GM12878 (cell line): ENCODE results near the gene PGAM2. TPM values are rescaled to one million over a fixed set of nuclear protein-coding genes. Genes with fewer than 3 reads are reported as not detected.
"Not testable (repeated sequence)": the region's sequence is repeated elsewhere in the genome, so short reads cannot be mapped to it uniquely, and the experiment has no call there.

Experiments used
- ATAC-seq: fragments of 200-7000 bp; cut with Tn5 transposase; 3 replicates; pipeline ENCODE4 v1.9.1; 2020; ENCODE audit warnings: mild to moderate bottlenecking, moderate library complexity
- BruUV-seq: library from RNA; stranded (reverse); fragments of 400-500 nt; replicated peaks from 2 replicates; lab custom pipeline; 2021; lab: Mats Ljungman, UMichigan
- CTCF ChIA-PET: fragments of 300-600 bp; sonication (Branson Sonifier 250); formaldehyde crosslinking; extraction: SDS; loops from one replicate; lab custom pipeline; 2021; ENCODE audit warnings: inconsistent platforms; lab: Yijun Ruan, JAX
- POLR2A ChIA-PET: fragments of 350-600 bp; formaldehyde crosslinking; extraction: SDS; loops from one replicate; lab custom pipeline; 2021; ENCODE audit warnings: inconsistent platforms; lab: Charles Lee
- RAD21 ChIA-PET: fragments of 300-600 bp; sonication (Branson Sonifier 250); formaldehyde crosslinking; loops from one replicate; lab custom pipeline; 2023; ENCODE audit warnings: antibody characterized with exemption; ENCODE audit not compliant: unreplicated experiment; lab: Charles Lee
- SMC1A ChIA-PET: fragments of 300-600 bp; sonication (Branson Sonifier 250); formaldehyde crosslinking; loops from one replicate; lab custom pipeline; 2023; ENCODE audit not compliant: unreplicated experiment, uncharacterized antibody; lab: Charles Lee
- DNase-seq: peaks from one replicate; pipeline ENCODE4 v3.0.0-alpha.2; 2011; ENCODE audit warnings: low read depth, low spot score
- FAIRE-seq: peaks from 3 replicates; lab custom pipeline; 2011; peaks lifted over from hg19 to GRCh38; lab: Jason Lieb, UNC
- H2AFZ ChIP-seq: 2 replicates; pipeline ENCODE4 v1.6.0; 2011; ENCODE audit warnings: low read depth, low read length, control low read depth; ENCODE audit not compliant: control insufficient read depth
- H3K27ac ChIP-seq: 2 replicates; pipeline ENCODE4 v1.5.1; 2011; ENCODE audit warnings: control low read depth; ENCODE audit not compliant: control insufficient read depth, insufficient read depth
- H3K27me3 ChIP-seq, 2 experiments: replicated peaks in 1 of 2; 2 replicates each; pipeline versions ENCODE4 v1.6.0 to v1.6.1; 2011; ENCODE audit warnings: low read length in 1 of 2; ENCODE audit not compliant: control insufficient read depth in 2 of 2, insufficient read depth in 2 of 2
- H3K36me3 ChIP-seq, 2 experiments: 2 replicates each; pipeline ENCODE4 v1.5.1; 2011; ENCODE audit warnings: low read length in 1 of 2; ENCODE audit not compliant: control insufficient read depth in 2 of 2, insufficient read depth in 2 of 2
- H3K4me1 ChIP-seq: 2 replicates; pipeline ENCODE4 v1.6.1; 2011; ENCODE audit warnings: mild to moderate bottlenecking, low read length, moderate library complexity, mixed read lengths; ENCODE audit not compliant: control insufficient read depth, insufficient read depth
- H3K4me2 ChIP-seq: 2 replicates; pipeline ENCODE4 v1.6.0; 2011; ENCODE audit warnings: control low read depth; ENCODE audit not compliant: control insufficient read depth, insufficient read depth
- H3K4me3 ChIP-seq: fragments of 200-600 bp; sonication (generic); 2 replicates; pipeline ENCODE4 v1.5.1; 2016
- H3K79me2 ChIP-seq: 2 replicates; pipeline ENCODE4 v1.6.0; 2011; ENCODE audit warnings: low read length; ENCODE audit not compliant: control insufficient read depth, insufficient read depth
- H3K9ac ChIP-seq: 2 replicates; pipeline ENCODE4 v1.8.0; 2011; ENCODE audit warnings: low read length, control low read depth, mixed read lengths; ENCODE audit not compliant: control insufficient read depth, insufficient read depth
- H3K9me3 ChIP-seq: replicated peaks from 3 replicates; pipeline ENCODE4 v1.5.1; 2011; ENCODE audit warnings: mild to moderate bottlenecking, low read length; ENCODE audit not compliant: control insufficient read depth, insufficient read depth
- H4K20me1 ChIP-seq: 2 replicates; pipeline ENCODE4 v1.6.0; 2011; ENCODE audit not compliant: control insufficient read depth, insufficient read depth
- BACH1 ChIP-seq: fragments of 450-650 bp; IDR thresholded peaks from 2 replicates; pipeline ENCODE4 v1.6.1; 2017; ENCODE audit warnings: mild to moderate bottlenecking, borderline replicate concordance
- BHLHE40 ChIP-seq, 2 experiments: fragments of 450-650 bp in 1 of 2; IDR thresholded peaks; 2 replicates each; pipeline ENCODE4 v1.6.1; 2011 to 2017; ENCODE audit warnings: low read depth in 2 of 2, borderline replicate concordance in 1 of 2, improper control_type of control experiment in 1 of 2, low read length in 1 of 2, mild to moderate bottlenecking in 1 of 2
- CTCF ChIP-seq, 3 experiments: IDR thresholded peaks in 2 of 3; conservative IDR thresholded peaks in 1 of 3; 2 replicates each; pipeline ENCODE4 v1.5.1; 2011; ENCODE audit warnings: low read depth in 3 of 3, low read length in 3 of 3, mild to moderate bottlenecking in 3 of 3, control low read depth in 2 of 3, moderate library complexity in 2 of 3, inconsistent platforms in 1 of 3, mixed read lengths in 1 of 3; ENCODE audit not compliant: control insufficient read depth in 2 of 3, insufficient read depth in 1 of 3; ENCODE audit errors: extremely low read depth in 1 of 3
- DPF2 ChIP-seq: fragments of 450-650 bp; IDR thresholded peaks from 2 replicates; pipeline ENCODE4 v1.6.1; 2017; ENCODE audit warnings: mild to moderate bottlenecking
- IKZF1 ChIP-seq: fragments of 450-650 bp; conservative IDR thresholded peaks from 2 replicates; pipeline ENCODE4 v1.6.1; 2017; ENCODE audit warnings: antibody characterized with exemption, mild to moderate bottlenecking
- NR2F1 ChIP-seq: fragments of 450-650 bp; conservative IDR thresholded peaks from 2 replicates; pipeline ENCODE4 v1.6.1; 2017; ENCODE audit warnings: mild to moderate bottlenecking
- POLR2A ChIP-seq: IDR thresholded peaks from 2 replicates; pipeline ENCODE4 v1.6.1; 2011; ENCODE audit warnings: low read depth, mild to moderate bottlenecking, low read length
- RB1 ChIP-seq: fragments of 450-650 bp; formaldehyde crosslinking; IDR thresholded peaks from 2 replicates; pipeline ENCODE4 v1.6.1; 2017; ENCODE audit warnings: mild to moderate bottlenecking, borderline replicate concordance
- SMC3 ChIP-seq: IDR thresholded peaks from 2 replicates; pipeline ENCODE4 v1.6.1; 2011; ENCODE audit warnings: low read length, improper control_type of control experiment, borderline replicate concordance
- TCF12 ChIP-seq: IDR thresholded peaks from 2 replicates; pipeline ENCODE4 v1.6.1; 2011; ENCODE audit warnings: low read depth, mild to moderate bottlenecking, low read length
- ZNF24 ChIP-seq: fragments of 450-650 bp; IDR thresholded peaks from 2 replicates; pipeline ENCODE4 v1.6.1; 2017; ENCODE audit warnings: antibody characterized with exemption, mild to moderate bottlenecking
- ZNF687 ChIP-seq: fragments of 450-650 bp; IDR thresholded peaks from 2 replicates; pipeline ENCODE4 v1.6.1; 2017; ENCODE audit warnings: mild to moderate bottlenecking, moderate library complexity
- WGBS: methylation state at CpG from one replicate; pipeline ENCODE4 v1.1.6; 2016; ENCODE audit warnings: low lambda C conversion rate; ENCODE audit not compliant: insufficient replicate concordance, insufficient coverage; ENCODE audit errors: missing lambda C conversion rate; 5-methylcytosine and 5-hydroxymethylcytosine counted together
- in situ Hi-C: fragments of 300-500 bp; cut with MboI; formaldehyde crosslinking; loops from 9 replicates; pipeline ENCODE4 v1.14.3; 2018; ENCODE audit warnings: mixed read lengths
- intact Hi-C: fragments of 100-400 bp; cut with micrococcal nuclease; formaldehyde crosslinking; loops from one replicate; pipeline ENCODE4 v1.14.2; 2022; ENCODE audit not compliant: unreplicated experiment
- polyA plus RNA-seq, 11 experiments: library from polyadenylated mRNA; depleted of rRNA in 4 of 11; unstranded in 6 of 11; stranded (reverse) in 5 of 11; fragments of >200 nt; fragmentation: Nextera tagmentation in 4 of 11; fragmentation: Illumina TruSeq in 1 of 11; extraction: Ambion mirVana in 4 of 11; extraction: Trizol in 1 of 11; gene quantifications; 1 replicate in 1 of 11; 2 replicates in 10 of 11; pipeline versions ENCODE4 v1.2.1 to v1.2.3, GENCODE V29; 2011 to 2016; ENCODE audit warnings: inconsistent platforms in 2 of 11, missing spikeins in 2 of 11, low read depth in 1 of 11
- total RNA-seq, 4 experiments: library from RNA; depleted of rRNA in 3 of 4; stranded (reverse); fragments of >200 nt in 3 of 4; fragmentation: Illumina TruSeq in 1 of 4; extraction: Trizol in 1 of 4; gene quantifications; 2 replicates each; pipeline versions ENCODE4 v1.2.1 to v1.2.3, GENCODE V29; 2013 to 2021

Gene PGAM2
- total and polyA plus RNA-seq, 10 of the 15 experiments (the other 5 are each of a cell fraction or from before 2014, with no cell fraction given), result not detected

- H3K36me3 ChIP-seq, POLR2A ChIA-PET, CTCF ChIA-PET, H3K27ac ChIP-seq, FAIRE-seq, RAD21 ChIA-PET, SMC1A ChIA-PET, H3K4me1 ChIP-seq, DNase-seq, intact Hi-C loops, H3K27me3 ChIP-seq, BruUV-seq, H4K20me1 ChIP-seq, in situ Hi-C loops, H3K9me3 ChIP-seq: not testable (repeated sequence)
- under 1% methylated on average over 40 of the region's 46 CpGs for WGBS
- peak overlapping the region; percentile 20; the same call in 1 of the 2 replicates for H3K9ac ChIP-seq
- H3K79me2 ChIP-seq, result peaks cover 14% of the 10 kb centered on the region
- H2AFZ ChIP-seq, result peak overlapping the region; percentile 69
- peak overlapping the region; percentile 60 for H3K4me2 ChIP-seq
- ATAC-seq, result peak; percentile 61
- H3K4me3 ChIP-seq, result 0 out of 2 replicates have a peak overlapping the region, but pooled peaks have one; percentile 20
- TF ChIP-seq CTCF (IDR thresholded peaks at IDR 0.05 in 2 of 3, conservative IDR thresholded peaks at IDR 0.05 in 1 of 3; ENCODE audit: control insufficient read depth in 2 of 3, extremely low read depth in 1 of 3, insufficient read depth in 1 of 3, low read depth in 3 of 3, low read length in 3 of 3), result peak in 1 of 3 experiments; percentile 25; a peak in 2 of 6 replicates
- TF ChIP-seq BACH1, result peak; percentile 85; the same call in 1 of the 2 replicates
- TF ChIP-seq BHLHE40 (IDR thresholded peaks at IDR 0.05; ENCODE audit: borderline replicate concordance in 1 of 2, low read depth in 2 of 2, low read length in 1 of 2), result peak in 1 of 2 experiments; percentile 60; a peak in 1 of 4 replicates
- TF ChIP-seq DPF2, result 0 out of 2 replicates have a peak, but pooled peaks have one; percentile 40
- TF ChIP-seq RB1, result 0 out of 2 replicates have a peak, but pooled peaks have one; percentile 44
- peak; percentile 68 for TF ChIP-seq POLR2A
- TF ChIP-seq IKZF1, result 0 out of 2 replicates have a peak, but pooled peaks have one; percentile 36
- 0 out of 2 replicates have a peak, but pooled peaks have one; percentile 30 for TF ChIP-seq TCF12
- 0 out of 2 replicates have a peak, but pooled peaks have one; percentile 30 for TF ChIP-seq ZNF24
- TF ChIP-seq ZNF687, result peak; percentile 77
- TF ChIP-seq NR2F1, result 0 out of 2 replicates have a peak, but pooled peaks have one; percentile 37
- peak; percentile 9; the same call in 1 of the 2 replicates for TF ChIP-seq SMC3
Observed at GRCh38 chr7:44040493-44040891, 24.9 kb downstream of the PGAM2 start.
